ENCODE results near the gene LTBP1. TPM values are rescaled to one million over a fixed set of nuclear protein-coding genes. Genes with fewer than 3 reads are reported as not detected.
"Not testable (repeated sequence)": the region's sequence is repeated elsewhere in the genome, so short reads cannot be mapped to it uniquely, and the experiment has no call there.

LTBP1 gene
- total RNA-seq, 2 donors from 2014 or later, result 0.04 to 0.29 TPM

- H3K9me3 Mint-ChIP-seq, result no peaks in the 10 kb centered on the region
- H3K4me3 Mint-ChIP-seq, result no peak overlapping the region
- peaks cover 8% of the 10 kb centered on the region for H3K27me3 Mint-ChIP-seq
- H3K27ac Mint-ChIP-seq, result no peak overlapping the region
- no peak for ATAC-seq (replicated peaks)
- no peaks in the 10 kb centered on the region for H3K4me1 Mint-ChIP-seq
- H3K36me3 Mint-ChIP-seq (ENCODE audit: low read depth), result no peaks in the 10 kb centered on the region
Observed at GRCh38 chr2:33430077-33430476, 483.3 kb downstream of the LTBP1 start.

GRCh38 chr2:33430856-33431255 is 484.1 kb downstream of the LTBP1 start:
- Mint-ChIP-seq H3K27ac (no peak overlapping the region), H3K27me3 (peaks cover 8% of the 10 kb centered on the region), H3K9me3 (no peaks in the 10 kb centered on the region), H3K36me3 (ENCODE audit: low read depth) (no peaks in the 10 kb centered on the region), H3K4me3 (no peak overlapping the region), H3K4me1 (no peaks in the 10 kb centered on the region)
- ATAC-seq (replicated peaks), result no peak

GRCh38 chr2:33432871-33433270 is 486.1 kb downstream of the LTBP1 start:
- H3K4me1 Mint-ChIP-seq, result no peaks in the 10 kb centered on the region
- no peak for ATAC-seq (replicated peaks)
- peaks cover 12% of the 10 kb centered on the region for H3K27me3 Mint-ChIP-seq
- H3K9me3 Mint-ChIP-seq, result no peaks in the 10 kb centered on the region
- no peak overlapping the region for H3K4me3 Mint-ChIP-seq
- H3K27ac Mint-ChIP-seq, result no peak overlapping the region
- no peaks in the 10 kb centered on the region for H3K36me3 Mint-ChIP-seq (ENCODE audit: low read depth)

- Mint-ChIP-seq H3K4me3 (no peak overlapping the region), H3K27me3 (peaks cover 12% of the 10 kb centered on the region), H3K36me3 (ENCODE audit: low read depth) (no peaks in the 10 kb centered on the region), H3K27ac (no peak overlapping the region), H3K4me1 (no peaks in the 10 kb centered on the region), H3K9me3 (no peaks in the 10 kb centered on the region)
- ATAC-seq (replicated peaks), result no peak
Observed at GRCh38 chr2:33433279-33434235, 486.8 kb downstream of the LTBP1 start.

- H3K4me1 Mint-ChIP-seq, result no peaks in the 10 kb centered on the region
- peaks cover 23% of the 10 kb centered on the region for H3K27me3 Mint-ChIP-seq
- no peak for ATAC-seq (replicated peaks)
- H3K27ac Mint-ChIP-seq, result no peak overlapping the region
- no peaks in the 10 kb centered on the region for H3K36me3 Mint-ChIP-seq (ENCODE audit: low read depth)
- no peaks in the 10 kb centered on the region for H3K9me3 Mint-ChIP-seq
- no peak overlapping the region for H3K4me3 Mint-ChIP-seq
Observed at GRCh38 chr2:33435518-33435917, 488.8 kb downstream of the LTBP1 start.

GRCh38 chr2:33436083-33436482 is 489.3 kb downstream of the LTBP1 start:
- no peaks in the 10 kb centered on the region for H3K4me1 Mint-ChIP-seq
- H3K27me3 Mint-ChIP-seq, result peaks cover 23% of the 10 kb centered on the region
- no peak overlapping the region for H3K27ac Mint-ChIP-seq
- no peaks in the 10 kb centered on the region for H3K36me3 Mint-ChIP-seq (ENCODE audit: low read depth)
- no peak for ATAC-seq (replicated peaks)
- H3K4me3 Mint-ChIP-seq, result no peak overlapping the region
- no peaks in the 10 kb centered on the region for H3K9me3 Mint-ChIP-seq

- no peaks in the 10 kb centered on the region for H3K4me1 Mint-ChIP-seq
- ATAC-seq (replicated peaks), result no peak
- no peaks in the 10 kb centered on the region for H3K36me3 Mint-ChIP-seq (ENCODE audit: low read depth)
- H3K27me3 Mint-ChIP-seq, result peaks cover 22% of the 10 kb centered on the region
- no peak overlapping the region for H3K4me3 Mint-ChIP-seq
- no peaks in the 10 kb centered on the region for H3K9me3 Mint-ChIP-seq
- no peak overlapping the region for H3K27ac Mint-ChIP-seq
Observed at GRCh38 chr2:33437297-33437696, 490.5 kb downstream of the LTBP1 start.

- peaks cover 19% of the 10 kb centered on the region for H3K27me3 Mint-ChIP-seq
- no peaks in the 10 kb centered on the region for H3K4me1 Mint-ChIP-seq
- no peaks in the 10 kb centered on the region for H3K9me3 Mint-ChIP-seq
- no peak overlapping the region for H3K27ac Mint-ChIP-seq
- no peak overlapping the region for H3K4me3 Mint-ChIP-seq
- no peak for ATAC-seq (replicated peaks)
- no peaks in the 10 kb centered on the region for H3K36me3 Mint-ChIP-seq (ENCODE audit: low read depth)
Observed at GRCh38 chr2:33437815-33438214, 491.1 kb downstream of the LTBP1 start.

- Mint-ChIP-seq H3K27ac (no peak overlapping the region), H3K36me3 (ENCODE audit: low read depth) (no peaks in the 10 kb centered on the region), H3K4me1 (no peaks in the 10 kb centered on the region), H3K27me3 (peaks cover 12% of the 10 kb centered on the region), H3K4me3 (no peak overlapping the region), H3K9me3 (no peaks in the 10 kb centered on the region)
- no peak for ATAC-seq (replicated peaks)
Observed at GRCh38 chr2:33441235-33441810, 494.6 kb downstream of the LTBP1 start.

- peaks cover 11% of the 10 kb centered on the region for H3K27me3 Mint-ChIP-seq
- H3K9me3 Mint-ChIP-seq; H3K4me3 Mint-ChIP-seq; H3K36me3 Mint-ChIP-seq (ENCODE audit: low read depth); H3K27ac Mint-ChIP-seq; H3K4me1 Mint-ChIP-seq; ATAC-seq (replicated peaks): not testable (repeated sequence)
Observed at GRCh38 chr2:33442052-33442451, 495.3 kb downstream of the LTBP1 start.

- no peak overlapping the region for H3K4me3 Mint-ChIP-seq
- no peak for ATAC-seq (replicated peaks)
- no peaks in the 10 kb centered on the region for H3K9me3 Mint-ChIP-seq
- no peak overlapping the region for H3K27ac Mint-ChIP-seq
- H3K4me1 Mint-ChIP-seq, result no peaks in the 10 kb centered on the region
- peaks cover 11% of the 10 kb centered on the region for H3K27me3 Mint-ChIP-seq
- H3K36me3 Mint-ChIP-seq (ENCODE audit: low read depth), result no peaks in the 10 kb centered on the region
Observed at GRCh38 chr2:33442528-33443079, 495.9 kb downstream of the LTBP1 start.

GRCh38 chr2:33443274-33443829 is 496.6 kb downstream of the LTBP1 start:
- no peaks in the 10 kb centered on the region for H3K4me1 Mint-ChIP-seq
- H3K4me3 Mint-ChIP-seq, result no peak overlapping the region
- H3K27me3 Mint-ChIP-seq, result peaks cover 11% of the 10 kb centered on the region
- H3K36me3 Mint-ChIP-seq (ENCODE audit: low read depth), result no peaks in the 10 kb centered on the region
- no peaks in the 10 kb centered on the region for H3K9me3 Mint-ChIP-seq
- ATAC-seq (replicated peaks), result no peak
- no peak overlapping the region for H3K27ac Mint-ChIP-seq

- peaks cover under 1% of the 10 kb centered on the region for H3K27me3 Mint-ChIP-seq
- H3K4me3 Mint-ChIP-seq, result no peak overlapping the region
- ATAC-seq (replicated peaks), result no peak
- no peaks in the 10 kb centered on the region for H3K36me3 Mint-ChIP-seq (ENCODE audit: low read depth)
- no peaks in the 10 kb centered on the region for H3K4me1 Mint-ChIP-seq
- H3K27ac Mint-ChIP-seq, result no peak overlapping the region
- no peaks in the 10 kb centered on the region for H3K9me3 Mint-ChIP-seq
Observed at GRCh38 chr2:33444967-33445366, 498.2 kb downstream of the LTBP1 start.

- Mint-ChIP-seq H3K27me3 (no peaks in the 10 kb centered on the region), H3K27ac (no peak overlapping the region), H3K9me3 (peaks cover 9% of the 10 kb centered on the region), H3K4me1 (no peaks in the 10 kb centered on the region), H3K36me3 (ENCODE audit: low read depth) (no peaks in the 10 kb centered on the region), H3K4me3 (no peak overlapping the region)
- ATAC-seq (replicated peaks), result no peak
Observed at GRCh38 chr2:33448220-33448899, 501.6 kb downstream of the LTBP1 start.

All from activated T-helper 17 cell treated with anti-CD3 and anti-CD28 coated beads, Interleukin-2, amount 50 U/mL, for 72 hours (primary cell).